Astrocyte (in vitro differentiated cells and primary cell): Measurements from ENCODE around the gene DLX3.

ENCODE experiments used
- CTCF ChIP-seq: IDR thresholded peaks from 2 replicates; pipeline ENCODE4 v1.5.1; 2011; ENCODE audit warnings: low read depth, mild to moderate bottlenecking, inconsistent platforms, low read length, moderate library complexity; ENCODE audit not compliant: insufficient read depth
- EZH2 ChIP-seq: IDR thresholded peaks from 2 replicates; pipeline ENCODE4 v1.6.1; 2012; ENCODE audit warnings: mild to moderate bottlenecking, low read length, inconsistent platforms; ENCODE audit not compliant: insufficient read depth

DNA sequence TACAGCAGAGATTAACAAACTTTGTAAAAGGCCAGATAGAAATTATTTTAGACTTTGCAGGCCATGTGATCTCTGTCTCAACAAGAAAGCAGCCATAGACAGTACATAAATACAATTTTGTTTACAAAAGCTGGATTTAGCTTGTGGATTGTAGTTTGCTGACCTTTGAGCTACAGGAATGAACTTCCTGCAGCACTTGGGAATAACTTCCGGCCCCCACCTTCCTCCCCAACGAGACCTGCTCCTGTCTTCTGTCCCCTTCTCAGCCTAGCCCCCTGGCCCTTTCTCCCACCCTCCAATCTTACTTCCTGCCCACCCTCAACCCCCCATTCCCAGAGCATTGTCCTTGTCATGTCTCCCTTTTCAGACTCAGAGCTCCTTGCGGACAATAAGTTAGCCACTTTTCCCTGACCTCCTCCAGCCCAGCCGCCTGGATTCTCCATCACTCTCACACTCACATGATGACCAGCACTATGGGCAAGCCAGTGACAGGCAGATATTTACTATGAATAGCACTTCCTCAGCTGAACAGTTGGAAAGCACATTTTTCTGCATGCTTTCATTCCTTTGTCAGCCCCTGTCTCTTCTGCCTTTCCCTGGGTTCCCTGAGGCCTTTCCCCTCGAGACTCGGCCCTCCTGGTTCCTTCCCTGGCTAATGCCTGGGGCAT, 27.6 kb upstream of the DLX3 start:
- TF ChIP-seq CTCF (no peak), EZH2 (no peak)
